SK-N-DZ (cell line): ENCODE results near the gene NAIF1.

Experiments used
- DNase-seq: peaks from one replicate; pipeline ENCODE4 v3.0.0-alpha.2; 2015; ENCODE audit warnings: low spot score

The NAIF1 gene

GRCh38 chr9:128102861-128103588, 35.9 kb upstream of the NAIF1 start:
- no peak for DNase-seq

- no peak for DNase-seq
These were observed 35.1 kb upstream of the NAIF1 start for GRCh38 chr9:128102196-128102595.

GRCh38 chr9:128101690-128102089, 34.6 kb upstream of the NAIF1 start:
- DNase-seq: no peak

GRCh38 chr9:128101231-128101661, 34.1 kb upstream of the NAIF1 start:
- DNase-seq: no peak

- no peak for DNase-seq
These were observed 33.5 kb upstream of the NAIF1 start for GRCh38 chr9:128100581-128100980.

GRCh38 chr9:128099932-128100491, 32.9 kb upstream of the NAIF1 start:
- DNase-seq: no peak

GRCh38 chr9:128099231-128099931, 32.3 kb upstream of the NAIF1 start:
- no peak for DNase-seq

GRCh38 chr9:128098297-128099230, 31.4 kb upstream of the NAIF1 start:
- DNase-seq: peak; percentile 74

GRCh38 chr9:128097543-128098296, 30.6 kb upstream of the NAIF1 start:
- no peak for DNase-seq

GRCh38 chr9:128096616-128097536, 29.8 kb upstream of the NAIF1 start:
- DNase-seq: no peak

- DNase-seq: no peak
These were observed 27.9 kb upstream of the NAIF1 start for GRCh38 chr9:128094950-128095544.

- peak; percentile 59 for DNase-seq
These were observed 27.2 kb upstream of the NAIF1 start for GRCh38 chr9:128094166-128094949.

- no peak for DNase-seq
These were observed 25.9 kb upstream of the NAIF1 start for GRCh38 chr9:128093011-128093410.

GRCh38 chr9:128092199-128092977, 25.3 kb upstream of the NAIF1 start:
- DNase-seq: no peak

- DNase-seq: no peak
These were observed 24.5 kb upstream of the NAIF1 start for GRCh38 chr9:128091571-128091970.

- DNase-seq: peak; percentile 90
These were observed 24.0 kb upstream of the NAIF1 start for GRCh38 chr9:128091144-128091543.

- DNase-seq: no peak
These were observed 22.2 kb upstream of the NAIF1 start for GRCh38 chr9:128089299-128089698.
